Lower leg skin (tissue), 3 donors: ENCODE results near the gene CACHD1.

Experiments used
- CTCF ChIP-seq, 3 donors: fragments of 450-650 bp; IDR thresholded peaks; one replicate each; pipeline ENCODE4 v1.5.1; 2016; ENCODE audit warnings: antibody characterized with exemption in 3 of 3, mild to moderate bottlenecking in 3 of 3, moderate library complexity in 2 of 3
- POLR2A ChIP-seq, 2 donors: fragments of 450-650 bp; IDR thresholded peaks; one replicate each; pipeline ENCODE4 v1.6.1; 2016 to 2017; ENCODE audit warnings: antibody characterized with exemption in 2 of 2, mild to moderate bottlenecking in 1 of 2, moderate library complexity in 1 of 2

- TF ChIP-seq POLR2A (IDR thresholded peaks at IDR 0.05) (no peak), CTCF (IDR thresholded peaks at IDR 0.05) (no peak)
These were observed 124.5 kb downstream of the CACHD1 start for GRCh38 chr1:64594446-64594845.
